GM06990 (cell line): ENCODE measurements around the gene PRSS2.
"Not testable (repeated sequence)": the region's sequence is repeated elsewhere in the genome, so short reads cannot be mapped to it uniquely, and the experiment has no call there.

Source experiments
- DNase-seq: peaks from one replicate; pipeline ENCODE4 v3.0.0-alpha.2; 2011; ENCODE audit not compliant: insufficient read length; ENCODE audit errors: extremely low read depth
- H3K27me3 ChIP-seq: replicated peaks from 2 replicates; pipeline ENCODE4 v1.6.0; 2011; ENCODE audit warnings: low read length; ENCODE audit not compliant: control insufficient read depth, insufficient read depth
- H3K36me3 ChIP-seq: 2 replicates; pipeline ENCODE4 v1.5.1; 2011; ENCODE audit warnings: low read length; ENCODE audit not compliant: control insufficient read depth, insufficient read depth
- H3K4me3 ChIP-seq: replicated peaks from 2 replicates; pipeline ENCODE4 v1.5.1; 2011; ENCODE audit warnings: low read depth, mild to moderate bottlenecking, control low read depth, low read length
- TF ChIP-seq, protein P1 (sequence below): IDR thresholded peaks from 2 replicates; pipeline ENCODE4 v1.5.1; 2011; ENCODE audit warnings: low read length, control low read depth, mild to moderate bottlenecking, inconsistent platforms; ENCODE audit not compliant: insufficient read depth, poor library complexity, severe bottlenecking

PRSS2 gene

DNA sequence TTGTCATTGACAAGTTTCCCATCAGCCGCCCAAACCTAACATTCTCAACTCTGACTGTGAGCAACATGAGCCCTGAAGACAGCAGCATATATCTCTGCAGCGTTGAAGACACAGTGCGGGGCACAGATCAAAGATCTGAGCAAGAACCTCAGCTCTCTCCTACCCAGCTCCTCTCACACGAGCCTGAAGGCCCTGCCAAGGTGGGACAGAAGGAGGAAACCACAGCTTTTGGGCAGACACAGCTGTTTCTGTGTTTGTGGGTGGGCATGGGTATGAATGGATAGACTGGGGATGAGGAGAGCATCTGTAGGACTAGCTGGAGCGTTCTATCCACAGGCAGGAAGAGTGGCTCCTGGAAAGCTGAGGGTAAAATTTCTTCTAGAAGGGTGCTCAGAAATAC lies 30.0 kb upstream of the PRSS2 start:
- H3K4me3 ChIP-seq = no peak overlapping the region
- H3K27me3 ChIP-seq = no peaks in the 10 kb centered on the region; the same call in 1 of the 2 replicates
- H3K36me3 ChIP-seq = no peaks in the 10 kb centered on the region
- no peak for DNase-seq
- TF ChIP-seq, protein P1, sequence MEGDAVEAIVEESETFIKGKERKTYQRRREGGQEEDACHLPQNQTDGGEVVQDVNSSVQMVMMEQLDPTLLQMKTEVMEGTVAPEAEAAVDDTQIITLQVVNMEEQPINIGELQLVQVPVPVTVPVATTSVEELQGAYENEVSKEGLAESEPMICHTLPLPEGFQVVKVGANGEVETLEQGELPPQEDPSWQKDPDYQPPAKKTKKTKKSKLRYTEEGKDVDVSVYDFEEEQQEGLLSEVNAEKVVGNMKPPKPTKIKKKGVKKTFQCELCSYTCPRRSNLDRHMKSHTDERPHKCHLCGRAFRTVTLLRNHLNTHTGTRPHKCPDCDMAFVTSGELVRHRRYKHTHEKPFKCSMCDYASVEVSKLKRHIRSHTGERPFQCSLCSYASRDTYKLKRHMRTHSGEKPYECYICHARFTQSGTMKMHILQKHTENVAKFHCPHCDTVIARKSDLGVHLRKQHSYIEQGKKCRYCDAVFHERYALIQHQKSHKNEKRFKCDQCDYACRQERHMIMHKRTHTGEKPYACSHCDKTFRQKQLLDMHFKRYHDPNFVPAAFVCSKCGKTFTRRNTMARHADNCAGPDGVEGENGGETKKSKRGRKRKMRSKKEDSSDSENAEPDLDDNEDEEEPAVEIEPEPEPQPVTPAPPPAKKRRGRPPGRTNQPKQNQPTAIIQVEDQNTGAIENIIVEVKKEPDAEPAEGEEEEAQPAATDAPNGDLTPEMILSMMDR = no peak

DNA sequence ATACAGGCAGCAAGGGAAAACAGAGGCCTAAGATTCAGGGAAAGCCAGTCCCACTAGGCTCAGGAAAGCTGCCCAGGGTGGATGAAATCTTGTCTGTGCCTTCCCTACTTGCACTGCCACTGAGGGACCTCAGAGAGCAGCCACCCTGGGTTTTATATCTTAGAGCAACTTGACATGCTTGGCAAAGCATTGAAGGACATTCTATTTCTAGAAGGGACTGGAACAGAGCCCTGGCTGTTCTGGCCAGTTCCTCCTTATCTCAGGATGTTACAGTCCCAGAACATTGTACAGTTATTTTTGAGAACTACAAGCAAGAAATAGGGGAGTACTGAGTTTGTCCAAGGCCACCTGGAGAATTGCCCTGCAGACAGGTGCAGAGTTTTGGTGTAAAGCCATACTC lies 28.8 kb upstream of the PRSS2 start:
- not testable (repeated sequence) for H3K36me3 ChIP-seq, H3K27me3 ChIP-seq, DNase-seq, H3K4me3 ChIP-seq

DNA sequence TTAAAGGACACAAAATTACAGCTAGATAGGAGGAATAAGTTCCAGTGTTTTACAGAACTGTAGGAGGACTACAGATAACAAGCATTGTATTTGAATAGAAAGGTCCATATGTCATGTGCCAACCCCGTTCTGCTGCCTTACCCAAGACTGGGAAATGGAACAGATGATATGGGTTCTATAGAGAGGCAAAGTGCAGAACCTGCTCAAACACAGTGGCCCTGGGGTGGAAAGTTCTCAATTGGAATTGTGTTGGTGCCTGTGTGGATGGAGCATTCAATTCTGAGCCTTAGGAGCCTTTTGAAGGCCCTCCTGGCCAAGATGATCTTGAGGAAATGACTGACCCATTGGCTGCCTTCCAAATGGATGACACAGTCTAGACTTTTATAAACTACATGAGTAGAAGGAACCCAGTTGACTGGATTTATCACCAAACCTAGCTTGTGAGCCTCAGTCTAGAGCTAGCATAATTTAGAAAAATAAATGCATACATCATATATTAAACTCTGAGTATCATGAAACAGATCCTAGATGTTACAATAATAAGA lies 25.6 kb upstream of the PRSS2 start:
- H3K4me3 ChIP-seq = no peak overlapping the region
- H3K27me3 ChIP-seq = no peaks in the 10 kb centered on the region; the same call in none of the 2 replicates
- DNase-seq = no peak
- no peaks in the 10 kb centered on the region for H3K36me3 ChIP-seq
- TF ChIP-seq, protein P1 = no peak

DNA sequence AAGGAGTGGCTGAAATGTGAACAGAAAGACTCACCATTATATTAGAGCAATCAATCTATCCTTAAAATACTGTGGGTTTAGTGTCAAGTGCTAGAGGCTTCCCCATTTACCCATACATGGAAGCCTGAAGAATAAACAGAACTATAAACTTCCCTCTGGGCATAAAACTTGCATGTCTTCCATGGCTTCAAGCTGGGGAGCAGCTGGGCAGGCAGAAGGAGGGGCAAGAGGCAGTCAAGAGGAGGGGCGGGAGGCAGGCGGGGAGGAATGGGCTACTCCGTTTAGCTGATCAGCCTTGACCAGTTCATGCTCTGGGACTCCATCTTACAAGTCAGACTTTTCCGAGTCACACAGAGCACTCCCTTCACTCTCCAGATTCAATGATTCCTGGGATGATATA lies 25.0 kb upstream of the PRSS2 start:
- H3K4me3 ChIP-seq = no peak overlapping the region
- no peak for DNase-seq
- H3K27me3 ChIP-seq = no peaks in the 10 kb centered on the region; the same call in none of the 2 replicates
- TF ChIP-seq, protein P1 = no peak
- H3K36me3 ChIP-seq = no peaks in the 10 kb centered on the region

DNA sequence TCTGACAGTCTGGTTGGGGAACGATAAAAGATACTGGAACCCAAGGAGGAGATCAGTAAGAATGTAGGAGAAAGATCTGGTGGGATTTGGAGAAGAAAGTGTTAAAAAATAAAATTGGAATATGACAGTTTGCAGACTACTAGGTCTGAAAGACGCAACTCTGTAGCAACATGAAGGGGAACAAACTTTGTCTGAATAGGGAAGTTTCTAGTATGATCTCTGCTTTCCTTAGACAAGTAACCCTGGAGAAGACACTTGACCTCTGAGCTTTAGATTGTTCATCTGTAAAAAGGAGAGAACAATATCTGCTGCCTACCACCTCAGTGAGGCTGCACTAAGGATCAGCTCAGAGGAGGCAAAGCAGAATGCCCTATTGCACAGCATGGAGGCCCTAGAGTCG lies 24.5 kb upstream of the PRSS2 start:
- TF ChIP-seq, protein P1 = no peak
- Histone ChIP-seq H3K4me3 (no peak overlapping the region), H3K36me3 (no peaks in the 10 kb centered on the region), H3K27me3 (no peaks in the 10 kb centered on the region; the same call in none of the 2 replicates)
- no peak for DNase-seq

DNA sequence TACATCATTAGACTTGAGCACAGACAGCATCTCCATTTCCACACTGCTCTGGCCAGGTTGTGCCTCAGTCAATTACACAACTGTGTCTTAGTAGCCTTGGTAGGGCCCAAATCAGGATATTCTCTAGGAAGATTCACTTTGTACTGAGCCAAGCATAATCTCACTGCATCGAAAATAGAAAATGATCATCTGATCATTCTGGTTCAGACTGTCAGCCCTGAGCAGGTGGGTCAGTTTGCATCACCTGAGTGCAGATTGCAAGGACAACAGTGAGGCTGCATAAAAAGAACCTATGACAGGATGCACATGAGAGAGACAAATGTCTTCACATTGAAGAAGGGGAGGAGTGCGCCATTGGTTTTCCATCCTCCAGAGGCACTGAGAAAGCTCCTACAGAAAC lies 22.4 kb upstream of the PRSS2 start:
- H3K4me3 ChIP-seq, DNase-seq, H3K27me3 ChIP-seq, H3K36me3 ChIP-seq: not testable (repeated sequence)

DNA sequence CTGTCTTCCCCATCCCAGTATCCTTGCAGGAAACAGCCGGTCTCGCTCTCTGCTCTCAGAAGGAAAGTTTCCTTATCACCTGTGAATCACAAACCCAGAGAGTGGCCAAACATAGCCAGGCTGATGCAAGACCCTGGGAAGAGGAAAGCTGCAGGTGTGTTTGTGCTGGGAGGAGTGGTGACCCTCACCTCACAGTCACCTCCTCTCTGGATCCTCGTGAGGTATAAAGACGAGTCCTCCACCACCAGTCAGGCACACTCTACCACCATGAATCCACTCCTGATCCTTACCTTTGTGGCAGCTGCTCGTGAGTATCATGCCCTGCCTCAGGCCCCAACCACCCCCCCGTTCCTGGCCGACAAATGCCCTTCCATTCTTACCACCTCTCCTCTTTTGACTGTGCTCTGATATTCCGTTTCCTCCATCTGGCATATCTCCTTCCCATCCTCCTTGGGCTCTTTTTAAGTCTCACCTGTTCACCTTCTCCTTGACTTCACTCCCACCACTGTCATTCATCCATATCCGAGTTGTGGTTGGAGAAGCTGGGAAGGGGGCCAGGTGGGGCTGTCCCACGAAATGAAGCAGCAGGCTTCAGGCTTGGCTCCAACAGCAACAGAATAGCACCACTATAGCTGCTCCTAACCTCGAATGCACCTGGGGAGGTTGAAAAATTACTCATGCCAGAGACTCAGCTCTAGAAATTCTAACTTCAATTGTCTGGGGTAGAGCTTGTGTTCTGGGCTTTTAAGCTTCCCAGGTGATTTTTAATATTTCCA lies 21.4 kb upstream of the PRSS2 start, which contains the start of gene PRSS1:
PRSS1 (plus strand) TSS at position 255 of the 776 bp plus-strand sequence; CDS start at position 268, 13 bp downstream.
- Histone ChIP-seq H3K36me3 (no peaks in the 10 kb centered on the region), H3K4me3 (no peak within 1 kb of the TSS), H3K27me3 (no peaks in the 10 kb centered on the region; the same call in none of the 2 replicates)
- TF ChIP-seq, protein P1 = no peak
- DNase-seq = no peak
